ENCODE measurements around the gene SMAD2.

The SMAD2 gene

DNA sequence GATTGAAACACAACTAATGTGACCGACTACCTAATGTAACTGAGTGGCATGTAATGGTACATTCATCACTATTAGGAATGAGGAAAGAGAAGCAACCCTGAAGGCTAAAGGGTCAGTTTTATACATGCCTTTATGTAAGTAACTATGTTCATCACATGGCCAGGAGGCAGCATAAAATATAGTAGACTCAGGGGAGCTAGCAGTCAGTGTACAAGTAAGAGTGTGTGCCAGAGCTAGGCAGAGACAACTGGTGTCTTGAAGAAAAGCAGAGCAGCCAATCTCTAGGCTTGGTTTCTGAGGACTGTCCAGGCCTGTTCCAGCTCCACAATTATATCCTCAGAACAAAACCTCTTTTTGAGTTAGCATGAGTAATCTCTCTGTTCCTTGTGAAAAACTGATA is 18.1 kb downstream of the SMAD2 start:
- peaks cover 40% of the 10 kb centered on the region for H3K36me3 ChIP-seq (ENCODE audit: insufficient read depth, low read length)
- no peaks in the 10 kb centered on the region for H3F3A ChIP-seq (ENCODE audit: insufficient read depth, low read length)
- no peak overlapping the region for H3K4me2 ChIP-seq (ENCODE audit: low read length)

DNA sequence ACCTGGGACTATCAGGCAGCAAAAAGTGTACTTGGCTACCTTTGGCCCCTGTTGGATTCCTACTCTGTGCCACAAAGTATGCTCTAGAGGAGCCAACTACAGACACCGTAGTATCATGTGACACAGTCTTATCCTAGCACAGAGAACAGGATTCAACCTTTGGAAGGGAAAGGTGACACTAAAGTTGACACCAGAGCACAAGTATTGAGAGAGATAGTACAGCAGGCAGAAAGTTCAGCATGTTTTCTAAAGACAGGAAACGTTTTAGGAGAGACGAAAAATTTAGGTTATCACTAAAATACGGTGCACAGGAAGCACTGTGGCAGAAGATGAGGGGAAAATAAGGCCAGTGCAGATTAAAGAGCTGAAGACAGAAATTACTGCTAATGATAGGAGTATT is 18.6 kb downstream of the SMAD2 start:
- Histone ChIP-seq H3K9me3 (ENCODE audit: low read length) (peaks cover 3% of the 10 kb centered on the region), H3K27me3 (ENCODE audit: insufficient read depth, low read length) (no peaks in the 10 kb centered on the region), H3K9ac (ENCODE audit: low read length) (no peak overlapping the region), H4K20me1 (ENCODE audit: insufficient read depth, low read length) (no peaks in the 10 kb centered on the region), H2AFZ (ENCODE audit: low read length) (no peak overlapping the region), H3K9me2 (ENCODE audit: low read depth, low read length) (no peaks in the 10 kb centered on the region), H3K79me2 (ENCODE audit: insufficient read depth, low read length) (peaks cover 95% of the 10 kb centered on the region), H3K4me3 (ENCODE audit: low read depth, low read length, poor library complexity, severe bottlenecking) (no peak overlapping the region), H3K4me1 (ENCODE audit: insufficient read depth, low read length, severe bottlenecking) (peaks cover 6% of the 10 kb centered on the region), H3F3A (ENCODE audit: insufficient read depth, low read length) (no peaks in the 10 kb centered on the region), H3K4me2 (ENCODE audit: low read length) (no peak overlapping the region), H3K27ac (ENCODE audit: low read depth, low read length, poor library complexity, severe bottlenecking) (no peak overlapping the region), H3K36me3 (ENCODE audit: insufficient read depth, low read length) (peaks cover 45% of the 10 kb centered on the region)
- TF ChIP-seq, protein P1, sequence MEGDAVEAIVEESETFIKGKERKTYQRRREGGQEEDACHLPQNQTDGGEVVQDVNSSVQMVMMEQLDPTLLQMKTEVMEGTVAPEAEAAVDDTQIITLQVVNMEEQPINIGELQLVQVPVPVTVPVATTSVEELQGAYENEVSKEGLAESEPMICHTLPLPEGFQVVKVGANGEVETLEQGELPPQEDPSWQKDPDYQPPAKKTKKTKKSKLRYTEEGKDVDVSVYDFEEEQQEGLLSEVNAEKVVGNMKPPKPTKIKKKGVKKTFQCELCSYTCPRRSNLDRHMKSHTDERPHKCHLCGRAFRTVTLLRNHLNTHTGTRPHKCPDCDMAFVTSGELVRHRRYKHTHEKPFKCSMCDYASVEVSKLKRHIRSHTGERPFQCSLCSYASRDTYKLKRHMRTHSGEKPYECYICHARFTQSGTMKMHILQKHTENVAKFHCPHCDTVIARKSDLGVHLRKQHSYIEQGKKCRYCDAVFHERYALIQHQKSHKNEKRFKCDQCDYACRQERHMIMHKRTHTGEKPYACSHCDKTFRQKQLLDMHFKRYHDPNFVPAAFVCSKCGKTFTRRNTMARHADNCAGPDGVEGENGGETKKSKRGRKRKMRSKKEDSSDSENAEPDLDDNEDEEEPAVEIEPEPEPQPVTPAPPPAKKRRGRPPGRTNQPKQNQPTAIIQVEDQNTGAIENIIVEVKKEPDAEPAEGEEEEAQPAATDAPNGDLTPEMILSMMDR (IDR thresholded peaks at IDR 0.05; ENCODE audit: low read length): no peak
- TF ChIP-seq EZH2 (IDR thresholded peaks at IDR 0.05; ENCODE audit: borderline replicate concordance, low read length): no peak

More for the DNA sequence above, 18.1 kb downstream of the SMAD2 start:
- TF ChIP-seq, protein P1 (IDR thresholded peaks at IDR 0.05; ENCODE audit: low read length): no peak
- TF ChIP-seq EZH2 (IDR thresholded peaks at IDR 0.05; ENCODE audit: borderline replicate concordance, low read length): no peak
- Histone ChIP-seq H3K9me3 (ENCODE audit: low read length) (no peaks in the 10 kb centered on the region), H3K27ac (ENCODE audit: low read depth, low read length, poor library complexity, severe bottlenecking) (no peak overlapping the region), H2AFZ (ENCODE audit: low read length) (no peak overlapping the region), H3K9ac (ENCODE audit: low read length) (no peak overlapping the region), H3K27me3 (ENCODE audit: insufficient read depth, low read length) (no peaks in the 10 kb centered on the region), H3K4me1 (ENCODE audit: insufficient read depth, low read length, severe bottlenecking) (peaks cover 10% of the 10 kb centered on the region), H3K79me2 (ENCODE audit: insufficient read depth, low read length) (peaks cover 95% of the 10 kb centered on the region), H4K20me1 (ENCODE audit: insufficient read depth, low read length) (no peaks in the 10 kb centered on the region), H3K9me2 (ENCODE audit: low read depth, low read length) (no peaks in the 10 kb centered on the region), H3K4me3 (ENCODE audit: low read depth, low read length, poor library complexity, severe bottlenecking) (no peak overlapping the region)

DNA sequence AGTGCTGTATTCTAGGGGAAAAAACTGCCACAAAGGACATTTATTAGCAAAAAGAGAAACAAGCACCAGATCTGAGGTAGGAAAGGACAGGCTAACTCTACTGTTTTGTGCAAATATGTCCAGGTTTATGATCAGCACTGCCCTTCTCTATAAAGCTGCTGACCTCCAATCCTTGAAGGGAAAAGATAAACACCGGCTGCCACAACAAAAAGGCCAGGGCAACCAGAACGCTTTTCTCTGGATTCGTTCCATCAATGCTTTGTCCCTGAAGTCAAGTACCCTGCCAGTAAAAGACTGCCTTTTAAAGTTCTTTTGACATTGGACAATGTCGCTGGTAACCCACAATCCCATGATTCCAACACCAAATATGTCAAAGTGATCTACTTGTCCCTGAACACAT is 21.0 kb downstream of the SMAD2 start:
- Histone ChIP-seq H3K36me3 (ENCODE audit: insufficient read depth, low read length) (peaks cover 53% of the 10 kb centered on the region), H3K79me2 (ENCODE audit: insufficient read depth, low read length) (peaks cover 95% of the 10 kb centered on the region), H3K9me2 (ENCODE audit: low read depth, low read length) (no peaks in the 10 kb centered on the region), H2AFZ (ENCODE audit: low read length) (no peak overlapping the region), H3K9ac (ENCODE audit: low read length) (no peak overlapping the region), H4K20me1 (ENCODE audit: insufficient read depth, low read length) (no peaks in the 10 kb centered on the region), H3K27me3 (ENCODE audit: insufficient read depth, low read length) (no peaks in the 10 kb centered on the region), H3K4me1 (ENCODE audit: insufficient read depth, low read length, severe bottlenecking) (no peaks in the 10 kb centered on the region), H3K4me3 (ENCODE audit: low read depth, low read length, poor library complexity, severe bottlenecking) (no peak overlapping the region), H3K9me3 (ENCODE audit: low read length) (peaks cover 18% of the 10 kb centered on the region), H3F3A (ENCODE audit: insufficient read depth, low read length) (no peaks in the 10 kb centered on the region), H3K27ac (ENCODE audit: low read depth, low read length, poor library complexity, severe bottlenecking) (no peak overlapping the region), H3K4me2 (ENCODE audit: low read length) (no peak overlapping the region)
- TF ChIP-seq EZH2 (IDR thresholded peaks at IDR 0.05; ENCODE audit: borderline replicate concordance, low read length): no peak
- TF ChIP-seq, protein P1 (IDR thresholded peaks at IDR 0.05; ENCODE audit: low read length): no peak
